Endothelial cell of umbilical vein (primary cell): ENCODE measurements around the gene SLC24A3. TPM values are rescaled to one million over a fixed set of nuclear protein-coding genes. Genes with fewer than 3 reads are reported as not detected.

Experiments
- BruUV-seq: library from RNA; stranded (reverse); fragments of 400-500 nt; replicated peaks from 2 replicates; lab custom pipeline; 2021; lab: Mats Ljungman, UMichigan
- CTCF ChIA-PET: fragments of 300-600, 350-600 bp; sonication (Branson Sonifier 250); formaldehyde crosslinking; loops from one replicate; lab custom pipeline; 2021; ENCODE audit warnings: antibody characterized with exemption, inconsistent platforms; lab: Charles Lee
- POLR2A ChIA-PET: fragments of 300-600, 350-600 bp; sonication (Branson Sonifier 250); formaldehyde crosslinking; loops from one replicate; lab custom pipeline; 2021; ENCODE audit warnings: antibody characterized with exemption, inconsistent platforms; lab: Charles Lee
- DNase-seq: peaks from one replicate; pipeline ENCODE4 v3.0.0-alpha.2; 2011; ENCODE audit warnings: low read depth, low spot score
- FAIRE-seq: peaks from 2 replicates; lab custom pipeline; 2011; peaks lifted over from hg19 to GRCh38; lab: Jason Lieb, UNC
- H2AFZ ChIP-seq: 2 replicates; pipeline ENCODE4 v1.6.0; 2012; ENCODE audit warnings: low read depth, low read length, control low read depth, inconsistent platforms
- H3K27ac ChIP-seq: 2 replicates; pipeline ENCODE4 v1.5.1; 2011; ENCODE audit warnings: low read depth, mild to moderate bottlenecking, control low read depth, low read length, moderate library complexity; ENCODE audit not compliant: insufficient read depth
- H3K27me3 ChIP-seq, 2 experiments: 2 replicates each; pipeline versions ENCODE4 v1.6.0 to v1.6.1; 2011; ENCODE audit warnings: low read length in 2 of 2, mixed read lengths in 1 of 2; ENCODE audit not compliant: control insufficient read depth in 2 of 2, insufficient read depth in 2 of 2
- H3K36me3 ChIP-seq, 2 experiments: 2 replicates in 1 of 2; 3 replicates in 1 of 2; pipeline ENCODE4 v1.5.1; 2011; ENCODE audit warnings: low read length in 2 of 2, mild to moderate bottlenecking in 1 of 2, moderate library complexity in 1 of 2; ENCODE audit not compliant: control insufficient read depth in 2 of 2, insufficient read depth in 2 of 2; ENCODE audit errors: extremely low read depth in 1 of 2
- H3K4me1 ChIP-seq: 3 replicates; pipeline ENCODE4 v1.5.1; 2011; ENCODE audit warnings: mild to moderate bottlenecking, low read length; ENCODE audit not compliant: control insufficient read depth, insufficient read depth; ENCODE audit errors: extremely low read depth
- H3K4me2 ChIP-seq: 2 replicates; pipeline ENCODE4 v1.6.1; 2011; ENCODE audit warnings: low read length, control low read depth, mixed read lengths; ENCODE audit not compliant: insufficient read depth
- H3K4me3 ChIP-seq, 3 experiments: fragments of 200-600 bp in 1 of 3; sonication (generic), shearing (Covaris generic) in 1 of 3; replicated peaks in 1 of 3; 2 replicates each; pipeline ENCODE4 v1.5.1; 2011 to 2016; ENCODE audit warnings: control low read depth in 3 of 3, low read length in 3 of 3, mild to moderate bottlenecking in 2 of 3, inconsistent platforms in 1 of 3, low read depth in 1 of 3, moderate library complexity in 1 of 3; ENCODE audit not compliant: insufficient read depth in 1 of 3
- H3K79me2 ChIP-seq: 2 replicates; pipeline ENCODE4 v1.6.0; 2012; ENCODE audit warnings: low read length, inconsistent platforms; ENCODE audit not compliant: control insufficient read depth, insufficient read depth
- H3K9ac ChIP-seq: replicated peaks from 2 replicates; pipeline ENCODE3; 2011; ENCODE audit warnings: low read length, control low read depth; ENCODE audit not compliant: insufficient read depth; ENCODE audit errors: extremely low read depth
- H3K9me1 ChIP-seq: replicated peaks from 3 replicates; pipeline ENCODE4 v1.6.0; 2011; ENCODE audit warnings: mild to moderate bottlenecking, low read length; ENCODE audit not compliant: control insufficient read depth, insufficient read depth; ENCODE audit errors: extremely low read depth
- H3K9me3 ChIP-seq: replicated peaks from 2 replicates; pipeline ENCODE4 v1.5.1; 2012; ENCODE audit warnings: low read length, inconsistent platforms; ENCODE audit not compliant: control insufficient read depth, insufficient read depth
- H4K20me1 ChIP-seq: replicated peaks from 2 replicates; pipeline ENCODE3; 2011; ENCODE audit warnings: mild to moderate bottlenecking, low read length; ENCODE audit not compliant: control insufficient read depth, insufficient read depth; ENCODE audit errors: extremely low read depth
- CTCF ChIP-seq, 2 donors: IDR thresholded peaks; 1 replicate in 1 of 2; 2 replicates in 1 of 2; pipeline ENCODE4 v1.5.1; 2011; ENCODE audit warnings: low read length in 2 of 2, mild to moderate bottlenecking in 2 of 2, moderate library complexity in 2 of 2, control low read depth in 1 of 2, inconsistent platforms in 1 of 2, low read depth in 1 of 2; ENCODE audit not compliant: insufficient read depth in 1 of 2; ENCODE audit errors: extremely low read depth in 1 of 2
- EZH2 ChIP-seq: IDR thresholded peaks from 2 replicates; pipeline ENCODE4 v1.6.1; 2012; ENCODE audit warnings: borderline replicate concordance, low read depth, mild to moderate bottlenecking, moderate library complexity, low read length, inconsistent platforms; ENCODE audit not compliant: severe bottlenecking
- FOS ChIP-seq: IDR thresholded peaks from 2 replicates; pipeline ENCODE4 v1.6.1; 2011; ENCODE audit warnings: mild to moderate bottlenecking, low read length, moderate library complexity, borderline replicate concordance; ENCODE audit not compliant: insufficient read depth
- GATA2 ChIP-seq: IDR thresholded peaks from 2 replicates; pipeline ENCODE4 v1.7.0; 2011; ENCODE audit warnings: low read depth, mild to moderate bottlenecking, moderate library complexity, mixed read lengths, low read length; ENCODE audit not compliant: insufficient read length, insufficient read depth
- JUN ChIP-seq: IDR thresholded peaks from 2 replicates; pipeline ENCODE4 v1.6.1; 2011; ENCODE audit warnings: borderline replicate concordance, low read depth; ENCODE audit not compliant: insufficient read length, insufficient read depth
- MAX ChIP-seq: IDR thresholded peaks from 2 replicates; pipeline ENCODE4 v1.6.1; 2011; ENCODE audit not compliant: insufficient read depth, insufficient read length
- MYC ChIP-seq: IDR thresholded peaks from one replicate; pipeline ENCODE4 v1.6.1; 2011; ENCODE audit warnings: mild to moderate bottlenecking, low read depth, low read length
- POLR2AphosphoS5 ChIP-seq: IDR thresholded peaks from 2 replicates; pipeline ENCODE4 v1.6.1; 2012; ENCODE audit warnings: low read depth, mild to moderate bottlenecking, control low read depth, low read length, moderate library complexity; ENCODE audit not compliant: insufficient read depth
- dilution Hi-C: fragments of 300-500 bp; cut with MboI; formaldehyde crosslinking; loops from one replicate; pipeline ENCODE4 v1.15.0; 2019; ENCODE audit warnings: low sequenced_read_pairs; ENCODE audit not compliant: extremely low pct_ligation_motif_present
- intact Hi-C: fragments of 100-400 bp; cut with micrococcal nuclease; formaldehyde crosslinking; loops from one replicate; pipeline ENCODE4 v1.10.0; 2022
- polyA plus RNA-seq, 4 experiments: library from polyadenylated mRNA; depleted of rRNA in 3 of 4; stranded (reverse) in 3 of 4; unstranded in 1 of 4; fragments of >200 nt; gene quantifications; 2 replicates each; pipeline versions ENCODE4 v1.2.1 to v1.2.3, GENCODE V29; 2011 to 2012; ENCODE audit warnings: missing spikeins in 1 of 4
- total RNA-seq: library from RNA; stranded (reverse); gene quantifications from 2 replicates; pipeline ENCODE4 v1.2.3, GENCODE V29; 2021

Gene SLC24A3
- total and polyA plus RNA-seq, 2 donors (not counting 3 experiments of a cell fraction or from before 2014, with no cell fraction given): not detected

- DNase-seq (no peak), FAIRE-seq (no peak)
- Histone ChIP-seq H3K9ac (no peak overlapping the region), H3K27me3 (no peaks in the 10 kb centered on the region), H3K79me2 (no peaks in the 10 kb centered on the region), H3K27ac (no peak overlapping the region), H3K4me3 (no peak overlapping the region), H3K9me1 (no peaks in the 10 kb centered on the region), H3K4me2 (no peak overlapping the region), H3K4me1 (no peaks in the 10 kb centered on the region), H2AFZ (no peak overlapping the region), H4K20me1 (no peaks in the 10 kb centered on the region), H3K36me3 (no peaks in the 10 kb centered on the region), H3K9me3 (no peaks in the 10 kb centered on the region)
- CTCF ChIA-PET: no interaction called here
- TF ChIP-seq JUN (no peak), MAX (no peak), CTCF (IDR thresholded peaks at IDR 0.05; ENCODE audit: extremely low read depth in 1 of 2, insufficient read depth in 1 of 2, low read depth in 1 of 2, low read length in 2 of 2) (no peak), GATA2 (no peak)
- dilution Hi-C loops (no loop called here), intact Hi-C loops (no loop called here)
- POLR2A ChIA-PET: no interaction called here
- BruUV-seq: no TSS peak
Measured at GRCh38 chr20:19414600-19414999, 202.2 kb downstream of the SLC24A3 start.

GRCh38 chr20:19415786-19416185 lies 203.3 kb downstream of the SLC24A3 start:
- intact Hi-C loops (no loop called here), dilution Hi-C loops (no loop called here)
- no peak for TF ChIP-seq MAX
- TF ChIP-seq CTCF (IDR thresholded peaks at IDR 0.05; ENCODE audit: extremely low read depth in 1 of 2, insufficient read depth in 1 of 2, low read depth in 1 of 2, low read length in 2 of 2): no peak
- TF ChIP-seq JUN: no peak
- no peak for TF ChIP-seq EZH2
- no peak for TF ChIP-seq MYC
- no peak for TF ChIP-seq POLR2AphosphoS5
- TF ChIP-seq GATA2: no peak
- no peak for TF ChIP-seq FOS
- no TSS peak for BruUV-seq
- POLR2A ChIA-PET: no interaction called here
- no peak for DNase-seq
- Histone ChIP-seq H3K79me2 (no peaks in the 10 kb centered on the region), H3K9me1 (no peaks in the 10 kb centered on the region), H3K27ac (no peak overlapping the region), H3K27me3 (no peaks in the 10 kb centered on the region), H3K9ac (no peak overlapping the region), H3K4me3 (no peak overlapping the region), H3K36me3 (no peaks in the 10 kb centered on the region), H3K9me3 (no peaks in the 10 kb centered on the region), H3K4me1 (no peaks in the 10 kb centered on the region), H4K20me1 (no peaks in the 10 kb centered on the region), H2AFZ (no peak overlapping the region), H3K4me2 (no peak overlapping the region)
- FAIRE-seq: no peak
- CTCF ChIA-PET: no interaction called here
